GM19397 (cell line): ENCODE measurements around the gene SIPA1L3.

Experiments
- ATAC-seq: cut with Tn5 transposase; IDR thresholded peaks from one replicate; pipeline ENCODE4 v1.9.1; 2021; ENCODE audit warnings: mild to moderate bottlenecking, moderate library complexity; ENCODE audit not compliant: unreplicated experiment

The SIPA1L3 gene

DNA sequence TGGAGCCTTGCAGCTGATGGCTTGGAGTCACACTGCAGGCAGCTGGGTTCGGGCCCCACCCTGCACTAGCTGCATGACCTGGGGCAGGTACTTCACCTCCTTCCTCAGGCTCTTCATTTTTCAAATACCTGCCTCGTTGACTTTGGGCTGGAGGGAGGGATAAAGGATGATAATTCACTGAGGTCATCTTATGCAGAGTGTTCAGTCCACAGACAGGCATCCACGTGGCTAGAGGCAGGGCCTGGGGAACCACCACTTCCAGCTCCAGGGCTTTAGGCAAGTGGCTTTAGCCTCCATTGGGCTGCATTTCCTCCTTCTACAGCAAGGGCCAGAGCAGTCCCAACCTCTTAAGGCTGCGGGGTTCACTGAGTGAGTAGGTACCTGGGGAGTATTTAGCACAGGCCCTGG is 84.8 kb downstream of the SIPA1L3 start:
- ATAC-seq: no peak

DNA sequence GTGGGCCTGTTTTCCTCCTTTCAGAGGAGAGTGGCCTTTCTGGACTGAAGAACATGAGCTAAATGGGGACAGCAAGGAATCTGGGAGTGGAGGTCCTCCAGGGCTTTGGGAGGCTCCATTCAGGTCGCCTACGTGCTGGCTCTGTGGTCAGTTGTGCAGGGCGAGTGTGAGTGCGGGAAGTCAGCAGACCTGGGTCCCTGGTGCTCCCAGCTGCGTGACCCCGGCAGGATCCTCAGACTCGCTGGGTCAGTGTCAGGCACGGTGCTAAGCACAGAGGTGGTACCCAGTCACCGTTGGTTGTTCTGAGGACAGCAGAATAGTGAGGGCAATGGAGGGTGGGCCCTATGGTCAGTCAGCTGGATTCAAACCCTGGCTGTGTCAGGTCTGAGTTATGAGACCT is 85.8 kb downstream of the SIPA1L3 start:
- ATAC-seq: no peak

DNA sequence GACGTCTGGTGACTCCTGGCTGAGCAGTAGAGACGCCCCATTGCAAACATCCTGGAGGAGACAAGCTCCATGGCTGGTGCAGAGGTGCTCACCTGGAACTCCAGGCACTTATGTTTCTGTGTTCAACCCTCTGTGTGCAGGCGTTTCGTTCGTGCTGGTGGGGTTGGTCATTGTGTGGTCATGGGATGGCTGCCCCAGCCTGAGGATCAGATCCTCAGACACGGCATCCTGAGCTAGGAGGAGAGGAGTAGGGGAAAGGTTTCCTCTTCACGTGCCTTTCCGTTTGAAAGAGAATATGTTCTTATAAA is 87.8 kb downstream of the SIPA1L3 start:
- ATAC-seq: no peak

GRCh38 chr19:37995346-37995745 is 88.3 kb downstream of the SIPA1L3 start:
- no peak for ATAC-seq

DNA sequence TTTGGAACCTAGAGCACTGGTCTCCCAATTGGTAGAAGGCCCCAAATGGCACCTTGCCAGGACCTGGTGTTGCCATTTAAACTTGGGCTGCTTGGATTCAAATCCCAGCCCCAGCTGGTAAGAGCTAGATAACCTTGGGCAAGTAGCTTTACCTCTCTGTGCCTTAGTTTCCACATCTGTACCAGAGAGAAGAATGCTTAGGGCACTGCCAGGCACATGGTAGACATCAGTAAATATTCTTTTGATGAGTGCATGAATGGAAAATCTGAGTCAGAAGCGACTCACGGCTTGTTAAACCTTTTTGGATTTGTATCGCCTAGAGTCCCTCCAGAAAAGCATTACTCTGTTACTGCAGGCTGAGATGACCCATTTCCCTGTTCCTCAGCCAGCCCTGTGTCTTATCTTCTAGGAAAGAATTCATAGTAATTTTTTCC is 90.9 kb downstream of the SIPA1L3 start:
- no peak for ATAC-seq

- ATAC-seq: no peak
These were observed 91.8 kb downstream of the SIPA1L3 start for GRCh38 chr19:37998801-37999308.

DNA sequence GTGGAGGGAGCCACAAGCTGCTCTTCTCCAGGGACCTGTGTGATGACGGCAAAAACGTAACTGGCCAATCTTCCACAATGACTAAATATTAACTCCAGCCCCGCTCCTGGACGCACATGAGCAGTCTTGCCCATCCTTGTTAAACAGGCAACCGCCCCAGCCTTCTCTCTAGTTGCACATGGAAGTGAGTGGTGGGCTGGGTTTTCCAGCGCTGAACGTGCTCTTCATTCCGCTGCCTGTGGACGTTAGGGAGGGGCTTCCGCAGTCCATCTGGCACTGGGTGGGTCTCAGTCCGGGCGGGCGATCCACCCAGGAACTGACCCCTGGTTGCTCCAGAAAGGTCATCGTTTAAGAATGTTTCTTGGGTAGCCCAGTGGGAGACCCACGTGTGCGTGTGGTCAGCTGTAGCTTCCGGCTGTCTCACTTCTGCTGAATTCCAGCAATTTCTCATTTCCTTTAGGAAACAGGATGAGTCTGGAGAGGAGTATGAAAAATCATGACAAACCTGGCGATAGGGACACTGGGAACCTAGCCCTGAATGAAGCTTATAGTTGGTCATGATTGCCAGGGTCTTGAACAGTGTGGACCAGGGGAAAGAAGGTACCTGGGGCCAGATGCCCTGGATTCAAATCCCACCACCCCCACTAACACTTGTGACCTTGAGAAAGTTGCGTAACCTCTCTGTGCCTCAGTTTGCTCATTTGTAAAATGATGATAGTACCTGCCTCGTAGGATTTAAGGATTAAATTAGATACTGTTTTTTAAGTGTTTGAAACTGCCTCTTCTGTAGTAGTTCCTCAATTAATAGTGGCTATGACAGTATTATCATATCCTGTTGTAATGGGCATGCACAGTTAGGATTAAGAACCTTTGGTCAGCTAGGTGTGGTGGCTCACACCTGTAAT is 92.6 kb downstream of the SIPA1L3 start:
- ATAC-seq: no peak

DNA sequence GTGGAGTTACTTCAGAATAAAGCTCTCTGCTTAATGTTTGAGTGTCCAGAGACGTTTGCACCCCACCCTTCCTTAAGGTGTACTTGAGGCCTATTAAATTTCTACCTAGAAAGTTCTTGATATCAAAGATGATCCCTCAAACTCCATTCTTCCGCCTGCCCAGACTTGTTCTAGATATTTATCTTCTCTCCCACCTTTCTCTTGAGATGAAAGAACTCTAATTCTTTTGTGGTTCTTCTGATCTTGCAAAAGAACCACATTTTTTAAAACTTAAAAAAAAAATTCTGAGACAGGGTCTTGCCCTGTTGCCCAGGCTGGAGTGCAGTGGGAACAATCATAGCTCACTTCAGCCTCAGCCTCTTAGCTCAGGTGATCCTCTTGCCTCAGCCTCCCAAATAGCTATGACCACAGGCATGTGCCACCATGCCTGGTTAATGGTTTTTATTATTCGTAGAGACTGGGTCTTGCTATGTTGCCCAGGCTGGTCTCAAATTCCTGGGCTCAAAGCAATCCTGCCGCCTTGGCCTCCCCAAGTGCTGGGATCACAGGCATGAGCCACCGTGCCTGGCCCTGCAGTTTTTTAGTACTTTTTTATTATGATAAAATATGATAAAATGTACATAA is 94.3 kb downstream of the SIPA1L3 start:
- ATAC-seq: no peak

GRCh38 chr19:38003438-38004185 is 96.6 kb downstream of the SIPA1L3 start:
- no peak for ATAC-seq

- ATAC-seq: peak; percentile 3
These were observed 97.1 kb downstream of the SIPA1L3 start for GRCh38 chr19:38004186-38004520.

- peak; percentile 55 for ATAC-seq
These were observed 97.7 kb downstream of the SIPA1L3 start for GRCh38 chr19:38004521-38005223.

GRCh38 chr19:38005224-38005614 is 98.2 kb downstream of the SIPA1L3 start:
- no peak for ATAC-seq

GRCh38 chr19:38006361-38007045 is 99.5 kb downstream of the SIPA1L3 start:
- no peak for ATAC-seq

DNA sequence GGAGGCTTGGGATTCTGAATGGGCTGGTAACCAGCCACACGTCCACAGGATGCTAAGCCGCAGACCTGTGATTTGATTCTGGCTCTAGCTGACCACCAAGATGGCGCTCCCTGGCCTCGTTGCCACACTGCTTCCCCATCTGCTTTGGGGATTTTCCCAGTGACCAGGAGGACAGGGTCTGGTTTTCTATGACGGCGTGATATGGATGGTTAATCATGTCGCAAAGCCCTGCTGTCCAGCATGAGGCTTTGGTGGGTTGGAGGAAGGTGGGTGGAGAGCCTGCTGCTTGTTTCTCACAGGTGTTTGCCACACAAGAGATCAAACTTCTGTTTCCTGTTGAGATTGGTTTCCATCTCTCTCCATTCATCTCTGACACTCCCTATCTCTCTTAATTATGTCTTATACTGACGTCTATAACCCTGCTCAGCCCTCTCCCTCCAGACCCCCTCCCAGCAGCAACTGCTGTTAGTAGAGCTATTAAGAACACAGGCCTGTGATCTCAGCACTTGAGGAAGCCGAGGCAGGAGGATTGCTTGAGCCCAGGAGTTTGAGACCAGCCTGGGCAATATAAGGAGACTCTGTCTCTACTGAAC is 102.7 kb downstream of the SIPA1L3 start:
- ATAC-seq: no peak

DNA sequence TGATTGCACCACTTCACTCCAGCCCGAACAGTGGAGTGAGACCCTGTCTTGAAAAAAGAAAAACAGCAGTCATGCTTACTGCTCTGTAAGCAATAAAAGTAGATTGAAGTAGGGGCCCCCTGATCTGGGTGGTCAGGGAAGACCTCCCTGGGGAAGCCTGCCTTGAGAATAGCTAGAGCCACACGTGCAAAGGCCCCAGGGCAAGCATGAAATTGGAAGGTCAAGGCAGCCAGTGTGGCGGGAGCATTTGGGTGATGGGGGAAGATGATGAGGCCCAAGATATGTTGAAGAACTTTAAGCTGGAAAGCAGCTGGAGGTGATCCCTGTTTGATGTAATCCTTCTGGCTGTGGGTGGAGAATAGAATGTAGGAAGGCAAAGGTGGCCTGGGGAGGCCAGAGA is 104.4 kb downstream of the SIPA1L3 start:
- ATAC-seq: no peak

GRCh38 chr19:38012290-38012689 is 105.3 kb downstream of the SIPA1L3 start:
- ATAC-seq: no peak

DNA sequence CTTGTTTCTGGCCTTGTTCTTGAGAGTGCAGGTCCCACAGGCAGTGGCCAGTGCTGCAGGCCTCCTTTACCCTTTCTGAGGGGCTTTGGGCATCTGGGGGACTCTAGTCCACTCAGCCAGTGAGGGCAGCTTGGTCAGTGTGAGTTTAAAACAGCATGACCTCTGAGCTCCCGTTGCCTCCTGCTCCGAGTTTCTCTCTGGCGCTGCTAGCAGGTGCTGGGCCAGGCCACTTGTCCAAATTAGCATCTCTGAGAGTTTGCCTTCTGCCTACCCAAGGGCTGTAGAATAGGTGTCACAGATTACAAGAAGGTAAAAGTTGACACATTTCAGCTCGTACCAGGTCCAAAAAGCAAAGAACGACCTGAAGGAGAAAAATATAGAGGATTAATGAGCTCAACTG is 105.9 kb downstream of the SIPA1L3 start:
- no peak for ATAC-seq

- no peak for ATAC-seq
These were observed 107.0 kb downstream of the SIPA1L3 start for GRCh38 chr19:38013913-38014580.

DNA sequence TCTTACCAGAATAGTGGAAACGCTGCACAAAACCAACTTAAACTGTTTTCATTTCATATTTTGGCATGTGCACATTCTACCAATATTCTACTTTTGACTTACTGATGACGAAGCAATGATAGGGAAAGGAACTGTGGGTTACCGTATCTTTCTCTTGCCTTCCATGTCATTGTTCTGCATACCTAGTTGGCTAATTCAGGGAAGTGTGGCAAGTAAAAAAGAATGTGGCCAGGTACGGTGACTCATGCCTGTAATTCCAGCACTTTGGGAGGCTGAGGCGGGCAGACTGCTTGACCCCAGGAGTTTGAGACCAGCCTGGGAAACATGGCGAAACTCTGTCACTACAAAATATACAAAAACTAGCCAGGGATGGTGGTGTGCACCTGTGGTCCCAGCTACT is 108.2 kb downstream of the SIPA1L3 start:
- no peak for ATAC-seq

DNA sequence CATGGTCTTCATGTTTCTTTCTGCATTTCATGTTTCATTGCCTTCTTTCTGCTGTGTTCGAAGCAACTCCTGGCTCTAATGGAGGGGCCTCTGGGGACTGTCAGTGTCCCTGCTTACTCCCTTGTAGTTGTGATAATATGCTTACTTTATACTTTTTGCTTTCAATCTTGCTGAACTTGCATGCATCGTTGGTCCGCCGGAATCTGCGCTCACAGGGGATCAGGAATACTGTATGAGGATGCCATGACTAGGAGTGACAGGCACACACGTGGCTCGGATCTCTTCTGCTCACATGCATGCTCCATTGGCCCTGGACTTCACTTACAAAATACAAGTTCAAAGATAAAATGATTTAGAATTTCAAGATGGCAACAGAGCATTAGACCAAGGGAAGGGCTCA is 108.8 kb downstream of the SIPA1L3 start:
- ATAC-seq: no peak
